Caco-2 (cell line): Measurements from ENCODE around the gene PDE4D. TPM values are rescaled to one million over a fixed set of nuclear protein-coding genes. Genes with fewer than 3 reads are reported as not detected.

Experiments used
- BruUV-seq: library from RNA; stranded (reverse); fragments of 400-500 nt; replicated peaks from 2 replicates; lab custom pipeline; 2021; lab: Mats Ljungman, UMichigan
- CTCF ChIA-PET: fragments of 300-600 bp; sonication (Branson Sonifier 250); formaldehyde crosslinking; loops from one replicate; lab custom pipeline; 2022; ENCODE audit warnings: antibody characterized with exemption; lab: Charles Lee
- POLR2A ChIA-PET: fragments of 300-600 bp; sonication (Branson Sonifier 250); formaldehyde crosslinking; loops from one replicate; lab custom pipeline; 2022; ENCODE audit warnings: antibody characterized with exemption; lab: Charles Lee
- DNase-seq, 2 experiments: peaks; one replicate each; pipeline versions ENCODE4 v3.0.0 to v3.0.0-alpha.2; 2020 to 2022
- H3K27me3 ChIP-seq: replicated peaks from 2 replicates; pipeline ENCODE4 v1.6.0; 2011; ENCODE audit warnings: low read length; ENCODE audit not compliant: control insufficient read depth, insufficient read depth
- H3K36me3 ChIP-seq: 2 replicates; pipeline ENCODE4 v1.5.1; 2011; ENCODE audit warnings: low read length; ENCODE audit not compliant: control insufficient read depth, insufficient read depth
- H3K4me1 ChIP-seq: fragments of 250-450 bp; sonication (Bioruptor Pico); 2 replicates; pipeline ENCODE4 v1.5.1; 2020; ENCODE audit warnings: mild to moderate bottlenecking
- H3K4me3 ChIP-seq: 2 replicates; pipeline ENCODE4 v1.5.1; 2011; ENCODE audit warnings: low read depth, mild to moderate bottlenecking, control low read depth, low read length
- H3K9me3 ChIP-seq: fragments of 250-450 bp; sonication (Bioruptor Pico); 2 replicates; pipeline ENCODE4 v1.5.1; 2020; ENCODE audit warnings: mild to moderate bottlenecking, moderate library complexity
- H3K27ac Mint-ChIP-seq: one replicate; pipeline ENCODE4 v1.8.0; 2022; ENCODE audit warnings: mixed read lengths; ENCODE audit not compliant: unreplicated experiment
- H3K27me3 Mint-ChIP-seq: one replicate; pipeline ENCODE4 v1.8.0; 2022; ENCODE audit warnings: mixed read lengths; ENCODE audit not compliant: insufficient read depth, unreplicated experiment
- H3K36me3 Mint-ChIP-seq: one replicate; pipeline ENCODE4 v1.8.0; 2022; ENCODE audit warnings: mild to moderate bottlenecking, mixed read lengths; ENCODE audit not compliant: insufficient read depth, unreplicated experiment
- H3K4me1 Mint-ChIP-seq: one replicate; pipeline ENCODE4 v1.8.0; 2022; ENCODE audit warnings: low read depth, mixed read lengths; ENCODE audit not compliant: unreplicated experiment
- H3K4me3 Mint-ChIP-seq: one replicate; pipeline ENCODE4 v1.8.0; 2022; ENCODE audit warnings: mild to moderate bottlenecking, moderate library complexity, mixed read lengths; ENCODE audit not compliant: unreplicated experiment
- H3K9me3 Mint-ChIP-seq: one replicate; pipeline ENCODE4 v1.8.0; 2022; ENCODE audit warnings: mixed read lengths; ENCODE audit not compliant: unreplicated experiment
- intact Hi-C: fragments of 100-400 bp; cut with micrococcal nuclease; formaldehyde crosslinking; loops from one replicate; pipeline ENCODE4 v1.10.0; 2022; ENCODE audit not compliant: unreplicated experiment
- total RNA-seq: library from RNA; stranded (reverse); gene quantifications from 2 replicates; pipeline ENCODE4 v1.2.3, GENCODE V29; 2022
- TF ChIP-seq, protein P1 (sequence below), 2 experiments: fragments of 200-600 bp in 1 of 2; IDR thresholded peaks; 1 replicate in 1 of 2; 2 replicates in 1 of 2; pipeline versions ENCODE4 v1.5.1 to v1.8.0; 2011 to 2022; ENCODE audit warnings: antibody characterized with exemption in 1 of 2, control low read depth in 1 of 2, inconsistent platforms in 1 of 2, low read depth in 1 of 2, low read length in 1 of 2, mild to moderate bottlenecking in 1 of 2, moderate library complexity in 1 of 2; ENCODE audit not compliant: insufficient read depth in 1 of 2, severe bottlenecking in 1 of 2, unreplicated experiment in 1 of 2

The PDE4D gene
- total RNA-seq, 1 experiment from 2014 or later = 89.8 TPM

- H3K4me3 Mint-ChIP-seq = no peak overlapping the region
Observed at GRCh38 chr5:59770953-59771352, 122.6 kb downstream of the PDE4D start.

GRCh38 chr5:59769832-59770231 lies 123.7 kb downstream of the PDE4D start:
- BruUV-seq = no TSS peak
- ChIA-PET POLR2A (no interaction called here), CTCF (no interaction called here)
- TF ChIP-seq, protein P1, sequence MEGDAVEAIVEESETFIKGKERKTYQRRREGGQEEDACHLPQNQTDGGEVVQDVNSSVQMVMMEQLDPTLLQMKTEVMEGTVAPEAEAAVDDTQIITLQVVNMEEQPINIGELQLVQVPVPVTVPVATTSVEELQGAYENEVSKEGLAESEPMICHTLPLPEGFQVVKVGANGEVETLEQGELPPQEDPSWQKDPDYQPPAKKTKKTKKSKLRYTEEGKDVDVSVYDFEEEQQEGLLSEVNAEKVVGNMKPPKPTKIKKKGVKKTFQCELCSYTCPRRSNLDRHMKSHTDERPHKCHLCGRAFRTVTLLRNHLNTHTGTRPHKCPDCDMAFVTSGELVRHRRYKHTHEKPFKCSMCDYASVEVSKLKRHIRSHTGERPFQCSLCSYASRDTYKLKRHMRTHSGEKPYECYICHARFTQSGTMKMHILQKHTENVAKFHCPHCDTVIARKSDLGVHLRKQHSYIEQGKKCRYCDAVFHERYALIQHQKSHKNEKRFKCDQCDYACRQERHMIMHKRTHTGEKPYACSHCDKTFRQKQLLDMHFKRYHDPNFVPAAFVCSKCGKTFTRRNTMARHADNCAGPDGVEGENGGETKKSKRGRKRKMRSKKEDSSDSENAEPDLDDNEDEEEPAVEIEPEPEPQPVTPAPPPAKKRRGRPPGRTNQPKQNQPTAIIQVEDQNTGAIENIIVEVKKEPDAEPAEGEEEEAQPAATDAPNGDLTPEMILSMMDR (IDR thresholded peaks at IDR 0.05; ENCODE audit: insufficient read depth in 1 of 2, low read depth in 1 of 2, low read length in 1 of 2, severe bottlenecking in 1 of 2, unreplicated experiment in 1 of 2) = no peak
- no peak overlapping the region for H3K27ac Mint-ChIP-seq
- H3K9me3 Mint-ChIP-seq = no peaks in the 10 kb centered on the region
- intact Hi-C loops = no loop called here
- no peak for DNase-seq
- Histone ChIP-seq H3K4me1 (0 out of 2 replicates have a peak, but pooled peaks cover 4% of the 10 kb centered on the region), H3K9me3 (no peaks in the 10 kb centered on the region), H3K36me3 (no peaks in the 10 kb centered on the region), H3K4me3 (no peak overlapping the region), H3K27me3 (0 out of 2 replicates have a peak, but pooled peaks cover 4% of the 10 kb centered on the region)
- H3K27me3 Mint-ChIP-seq = peaks cover 21% of the 10 kb centered on the region
- no peak overlapping the region for H3K4me3 Mint-ChIP-seq
- H3K4me1 Mint-ChIP-seq = peaks cover 4% of the 10 kb centered on the region
- no peaks in the 10 kb centered on the region for H3K36me3 Mint-ChIP-seq

More at GRCh38 chr5:59770953-59771352, 122.6 kb downstream of the PDE4D start:
- ChIA-PET POLR2A (no interaction called here), CTCF (no interaction called here)
- H3K36me3 Mint-ChIP-seq = no peaks in the 10 kb centered on the region
- peaks cover 4% of the 10 kb centered on the region for H3K4me1 Mint-ChIP-seq
- Histone ChIP-seq H3K27me3 (0 out of 2 replicates have a peak, but pooled peaks cover 4% of the 10 kb centered on the region), H3K36me3 (no peaks in the 10 kb centered on the region), H3K4me3 (no peak overlapping the region), H3K4me1 (0 out of 2 replicates have a peak, but pooled peaks cover 4% of the 10 kb centered on the region), H3K9me3 (no peaks in the 10 kb centered on the region)
- intact Hi-C loops = no loop called here
- no peaks in the 10 kb centered on the region for H3K9me3 Mint-ChIP-seq
- H3K27me3 Mint-ChIP-seq = peaks cover 21% of the 10 kb centered on the region
- no TSS peak for BruUV-seq
- no peak overlapping the region for H3K27ac Mint-ChIP-seq
- DNase-seq = no peak
- TF ChIP-seq, protein P1 (IDR thresholded peaks at IDR 0.05; ENCODE audit: insufficient read depth in 1 of 2, low read depth in 1 of 2, low read length in 1 of 2, severe bottlenecking in 1 of 2, unreplicated experiment in 1 of 2) = no peak

DNA sequence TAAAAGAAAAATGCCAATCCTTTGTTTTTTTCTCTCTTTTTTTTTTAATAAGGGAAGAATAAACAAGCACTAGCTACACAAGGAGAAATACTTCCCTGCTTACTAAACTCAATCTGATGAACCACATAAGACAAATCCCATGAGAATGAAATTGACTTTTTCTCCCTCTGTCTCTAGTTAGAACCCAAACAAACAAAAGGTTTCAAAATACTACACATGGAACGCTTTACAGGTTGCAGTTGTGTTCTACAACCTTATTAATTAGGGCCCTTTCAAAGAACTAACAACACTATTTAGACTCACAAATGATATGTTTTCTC lies 124.5 kb downstream of the PDE4D start:
- TF ChIP-seq, protein P1 (IDR thresholded peaks at IDR 0.05; ENCODE audit: insufficient read depth in 1 of 2, low read depth in 1 of 2, low read length in 1 of 2, severe bottlenecking in 1 of 2, unreplicated experiment in 1 of 2) = no peak
- Mint-ChIP-seq H3K9me3 (no peaks in the 10 kb centered on the region), H3K27me3 (peaks cover 21% of the 10 kb centered on the region), H3K4me3 (peak overlapping the region; percentile 70), H3K27ac (no peak overlapping the region), H3K4me1 (peaks cover 4% of the 10 kb centered on the region), H3K36me3 (no peaks in the 10 kb centered on the region)
- H3K9me3 ChIP-seq = no peaks in the 10 kb centered on the region
- H3K4me1 ChIP-seq = 0 out of 2 replicates have a peak, but pooled peaks cover 4% of the 10 kb centered on the region
- ChIA-PET CTCF (no interaction called here), POLR2A (no interaction called here)
- 0 out of 2 replicates have a peak, but pooled peaks cover 4% of the 10 kb centered on the region for H3K27me3 ChIP-seq
- intact Hi-C loops = no loop called here
- no peak overlapping the region for H3K4me3 ChIP-seq
- H3K36me3 ChIP-seq = no peaks in the 10 kb centered on the region
- no peak for DNase-seq
- no TSS peak for BruUV-seq
